Glomerular visceral epithelial cell (primary cell): ENCODE results near the gene LMO7.
"Not testable (repeated sequence)": the region's sequence is repeated elsewhere in the genome, so short reads cannot be mapped to it uniquely, and the experiment has no call there.

Source experiments
- DNase-seq: peaks from one replicate; pipeline ENCODE4 v3.0.0-alpha.2; 2016; ENCODE audit errors: extremely low spot score

The LMO7 gene

GRCh38 chr13:75647126-75647784 is 11.1 kb downstream of the LMO7 start:
- peak; percentile 41 for DNase-seq

GRCh38 chr13:75648446-75648845 is 12.3 kb downstream of the LMO7 start:
- no peak for DNase-seq

GRCh38 chr13:75651013-75651412 is 14.9 kb downstream of the LMO7 start:
- DNase-seq = no peak

- DNase-seq = no peak
These were observed 16.6 kb downstream of the LMO7 start for GRCh38 chr13:75652726-75653125.

GRCh38 chr13:75656425-75656989 is 20.4 kb downstream of the LMO7 start:
- no peak for DNase-seq

- no peak for DNase-seq
These were observed 21.0 kb downstream of the LMO7 start for GRCh38 chr13:75657111-75657510.

- DNase-seq = no peak
These were observed 24.6 kb downstream of the LMO7 start for GRCh38 chr13:75660694-75661093.

- DNase-seq = no peak
These were observed 25.3 kb downstream of the LMO7 start for GRCh38 chr13:75661443-75661842.

- no peak for DNase-seq
These were observed 30.7 kb downstream of the LMO7 start for GRCh38 chr13:75666646-75667351.

- DNase-seq = no peak
These were observed 33.6 kb downstream of the LMO7 start for GRCh38 chr13:75669706-75670105.

GRCh38 chr13:75670496-75670895 is 34.4 kb downstream of the LMO7 start:
- no peak for DNase-seq

GRCh38 chr13:75675421-75675820 is 39.3 kb downstream of the LMO7 start:
- DNase-seq = no peak

GRCh38 chr13:75679459-75679858 is 43.3 kb downstream of the LMO7 start:
- no peak for DNase-seq

GRCh38 chr13:75680251-75680650 is 44.1 kb downstream of the LMO7 start:
- DNase-seq = not testable (repeated sequence)

- DNase-seq = no peak
These were observed 46.2 kb downstream of the LMO7 start for GRCh38 chr13:75682326-75682725.

GRCh38 chr13:75685239-75685697 is 49.1 kb downstream of the LMO7 start:
- peak; percentile 54 for DNase-seq

- DNase-seq = peak; percentile 48
These were observed 51.1 kb downstream of the LMO7 start for GRCh38 chr13:75687150-75687763.

- no peak for DNase-seq
These were observed 53.6 kb downstream of the LMO7 start for GRCh38 chr13:75689686-75690085.

- DNase-seq = no peak
These were observed 54.5 kb downstream of the LMO7 start for GRCh38 chr13:75690607-75691006.

GRCh38 chr13:75691183-75691582 is 55.1 kb downstream of the LMO7 start:
- DNase-seq = no peak

GRCh38 chr13:75693227-75693626 is 57.1 kb downstream of the LMO7 start:
- no peak for DNase-seq

GRCh38 chr13:75694722-75695121 is 58.6 kb downstream of the LMO7 start:
- no peak for DNase-seq

GRCh38 chr13:75695908-75696307 is 59.8 kb downstream of the LMO7 start:
- DNase-seq = peak; percentile 79
